Measurements from ENCODE around the gene ZNF860.

ZNF860 gene

GRCh38 chr3:31981206-31982181 lies at the start of gene ZNF860, which contains the start of gene OSBPL10:
Gene ZNF860 (plus strand): TSS chr3:31981750. CDS start chr3:31989080, 7,330 bp downstream.
Gene OSBPL10 (minus strand): TSS chr3:31981262. CDS start chr3:31981179, 83 bp downstream.
- DNase-seq (ENCODE audit: low read depth in 2 of 2): no peak

GRCh38 chr3:31932990-31933389 lies 48.6 kb upstream of the ZNF860 start:
- no peak for DNase-seq (ENCODE audit: low read depth in 2 of 2)

GRCh38 chr3:31934018-31934417 lies 47.5 kb upstream of the ZNF860 start:
- DNase-seq (ENCODE audit: low read depth in 2 of 2): no peak

GRCh38 chr3:31934866-31935265 lies 46.7 kb upstream of the ZNF860 start:
- DNase-seq (ENCODE audit: low read depth in 2 of 2): no peak

GRCh38 chr3:31936420-31937060 lies 45.0 kb upstream of the ZNF860 start:
- DNase-seq (ENCODE audit: low read depth in 2 of 2): no peak

GRCh38 chr3:31937225-31937624 lies 44.3 kb upstream of the ZNF860 start:
- no peak for DNase-seq (ENCODE audit: low read depth in 2 of 2)

GRCh38 chr3:31942446-31942845 lies 39.1 kb upstream of the ZNF860 start:
- DNase-seq (ENCODE audit: low read depth in 2 of 2): no peak

- DNase-seq (ENCODE audit: low read depth in 2 of 2): no peak
These were observed 38.5 kb upstream of the ZNF860 start for GRCh38 chr3:31943041-31943440.

- no peak for DNase-seq (ENCODE audit: low read depth in 2 of 2)
These were observed 35.9 kb upstream of the ZNF860 start for GRCh38 chr3:31945738-31946052.

- DNase-seq (ENCODE audit: low read depth in 2 of 2): no peak
These were observed 35.0 kb upstream of the ZNF860 start for GRCh38 chr3:31946484-31947081.

- DNase-seq (ENCODE audit: low read depth in 2 of 2): no peak
These were observed 34.4 kb upstream of the ZNF860 start for GRCh38 chr3:31947162-31947561.

GRCh38 chr3:31947671-31948091 lies 33.9 kb upstream of the ZNF860 start:
- DNase-seq (ENCODE audit: low read depth in 2 of 2): no peak

- DNase-seq (ENCODE audit: low read depth in 2 of 2): no peak
These were observed 33.3 kb upstream of the ZNF860 start for GRCh38 chr3:31948280-31948679.

- no peak for DNase-seq (ENCODE audit: low read depth in 2 of 2)
These were observed 29.3 kb upstream of the ZNF860 start for GRCh38 chr3:31952205-31952604.

- no peak for DNase-seq (ENCODE audit: low read depth in 2 of 2)
These were observed 28.5 kb upstream of the ZNF860 start for GRCh38 chr3:31953091-31953490.

- DNase-seq (ENCODE audit: low read depth in 2 of 2): no peak
These were observed 27.9 kb upstream of the ZNF860 start for GRCh38 chr3:31953636-31954035.

- no peak for DNase-seq (ENCODE audit: low read depth in 2 of 2)
These were observed 26.0 kb upstream of the ZNF860 start for GRCh38 chr3:31955581-31955980.

GRCh38 chr3:31957106-31957505 lies 24.4 kb upstream of the ZNF860 start:
- no peak for DNase-seq (ENCODE audit: low read depth in 2 of 2)

- no peak for DNase-seq (ENCODE audit: low read depth in 2 of 2)
These were observed 22.8 kb upstream of the ZNF860 start for GRCh38 chr3:31958701-31959152.

- no peak for DNase-seq (ENCODE audit: low read depth in 2 of 2)
These were observed 22.3 kb upstream of the ZNF860 start for GRCh38 chr3:31959251-31959650.

GRCh38 chr3:31959951-31960792 lies 21.4 kb upstream of the ZNF860 start:
- no peak for DNase-seq (ENCODE audit: low read depth in 2 of 2)

All from stimulated activated CD4-positive, alpha-beta T cell treated with anti-CD3 and anti-CD28 coated beads, Interleukin-1b, Interleukin-23, amount 100 ng/mL, for 1 hour (primary cell).